Fibroblast of peridontal ligament (primary cell): ENCODE measurements around the gene EREG.
"Not testable (repeated sequence)": the region's sequence is repeated elsewhere in the genome, so short reads cannot be mapped to it uniquely, and the experiment has no call there.

Source experiments
- DNase-seq: peaks from one replicate; pipeline ENCODE4 v3.0.0-alpha.2; 2010; ENCODE audit errors: extremely low read depth

EREG gene, protein sequence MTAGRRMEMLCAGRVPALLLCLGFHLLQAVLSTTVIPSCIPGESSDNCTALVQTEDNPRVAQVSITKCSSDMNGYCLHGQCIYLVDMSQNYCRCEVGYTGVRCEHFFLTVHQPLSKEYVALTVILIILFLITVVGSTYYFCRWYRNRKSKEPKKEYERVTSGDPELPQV

DNA sequence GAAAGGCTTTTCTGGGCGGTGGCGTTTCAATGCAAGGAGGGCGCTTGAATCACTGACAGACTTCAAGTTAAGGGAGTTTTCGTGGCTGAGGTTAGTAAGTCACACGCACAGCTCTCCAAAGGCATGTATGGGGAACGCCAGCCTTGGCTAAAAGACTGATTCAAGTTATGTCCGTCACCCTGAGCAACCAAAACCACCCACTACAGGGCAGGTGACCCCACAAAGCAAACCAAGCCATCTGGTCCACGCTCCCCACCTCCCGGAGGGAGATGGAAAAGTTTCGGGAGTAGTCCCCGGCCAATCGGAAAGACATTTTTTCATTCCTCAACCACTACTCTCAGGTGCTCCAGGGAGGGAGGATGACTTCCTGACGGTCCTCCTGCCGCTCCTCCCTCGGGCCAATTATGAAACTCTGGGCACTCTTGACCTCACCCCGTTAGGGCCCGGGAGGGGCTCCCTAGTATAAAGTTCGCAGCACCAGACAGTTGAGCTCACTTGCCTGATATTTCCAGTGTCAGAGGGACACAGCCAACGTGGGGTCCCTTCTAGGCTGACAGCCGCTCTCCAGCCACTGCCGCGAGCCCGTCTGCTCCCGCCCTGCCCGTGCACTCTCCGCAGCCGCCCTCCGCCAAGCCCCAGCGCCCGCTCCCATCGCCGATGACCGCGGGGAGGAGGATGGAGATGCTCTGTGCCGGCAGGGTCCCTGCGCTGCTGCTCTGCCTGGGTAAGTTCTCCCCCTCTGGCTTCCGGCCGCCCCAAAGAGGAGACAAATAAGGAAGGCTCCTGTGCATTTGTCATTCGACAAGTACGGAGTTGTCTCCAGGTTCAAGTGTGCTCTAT lies at the start of gene EREG:
TSS of gene EREG (plus strand) at position 494 of the 840 bp plus-strand sequence. CDS start at position 658, 164 bp downstream.
- no peak for DNase-seq

DNA sequence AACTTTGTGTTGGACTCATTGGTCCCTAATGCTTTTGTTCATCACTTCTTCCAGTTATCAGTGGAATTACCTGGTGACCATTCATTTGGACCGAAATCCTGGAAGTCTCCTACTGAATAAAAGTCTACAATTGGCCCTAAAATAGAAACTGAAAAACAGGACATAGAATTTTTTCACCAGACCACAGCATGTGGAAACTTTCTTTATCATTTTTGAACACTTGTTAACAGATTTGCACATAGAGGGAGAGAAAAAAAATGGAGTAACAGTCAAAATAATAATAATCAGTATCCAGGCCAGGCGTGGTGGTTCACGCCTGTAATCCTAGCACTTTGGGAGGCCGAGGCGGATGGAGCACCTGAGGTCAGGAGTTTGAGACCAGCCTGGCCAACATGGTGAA lies 49.6 kb upstream of the EREG start:
- DNase-seq: no peak

DNA sequence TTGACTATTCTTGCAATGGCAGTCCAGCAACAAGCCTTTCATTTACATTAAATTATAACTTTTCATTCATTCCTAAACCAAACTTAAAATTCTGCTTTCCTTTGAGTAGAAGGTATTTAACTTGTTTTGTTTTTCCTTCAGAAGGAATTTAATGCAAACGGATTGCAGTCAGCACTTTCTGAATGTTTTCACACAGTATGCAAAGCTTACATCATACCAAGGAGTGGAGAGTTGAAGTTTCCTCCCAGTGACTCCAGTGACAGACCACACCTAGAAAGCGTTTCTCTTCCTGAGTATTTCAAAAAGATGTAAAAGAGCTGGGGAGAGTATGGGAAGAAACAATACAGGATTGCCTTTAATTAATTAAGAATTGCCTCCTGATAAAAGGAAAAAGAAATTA lies 48.5 kb upstream of the EREG start:
- DNase-seq: peak; percentile 37

DNA sequence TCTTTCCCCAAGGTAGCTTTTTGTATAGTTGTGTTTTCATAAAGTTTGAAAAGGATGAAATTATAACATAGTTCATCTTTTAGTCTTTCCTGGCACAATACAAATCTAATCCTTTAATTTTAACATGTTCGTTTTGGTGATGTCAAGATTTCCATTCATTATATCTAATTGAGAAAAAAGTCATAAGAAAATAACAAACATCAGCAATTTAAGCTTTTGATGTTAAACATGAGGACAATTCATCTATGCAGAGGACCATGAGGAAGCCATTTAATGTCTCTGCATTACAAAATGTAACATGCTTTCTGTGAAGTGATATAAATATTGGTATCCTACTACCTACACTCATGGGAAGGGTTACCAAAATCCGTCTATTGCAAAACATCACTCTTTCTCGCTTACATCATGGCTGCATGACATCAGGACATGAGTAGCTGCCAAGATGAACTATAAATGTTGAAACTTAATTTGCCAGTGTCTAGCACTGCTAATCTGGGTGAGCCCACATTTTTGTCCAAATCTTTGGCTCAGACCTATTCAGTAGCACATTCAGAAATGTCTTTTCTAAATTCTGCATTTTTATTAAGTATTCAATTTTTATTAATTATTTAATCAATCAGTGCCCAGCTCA lies 47.2 kb upstream of the EREG start:
- DNase-seq: peak; percentile 73

DNA sequence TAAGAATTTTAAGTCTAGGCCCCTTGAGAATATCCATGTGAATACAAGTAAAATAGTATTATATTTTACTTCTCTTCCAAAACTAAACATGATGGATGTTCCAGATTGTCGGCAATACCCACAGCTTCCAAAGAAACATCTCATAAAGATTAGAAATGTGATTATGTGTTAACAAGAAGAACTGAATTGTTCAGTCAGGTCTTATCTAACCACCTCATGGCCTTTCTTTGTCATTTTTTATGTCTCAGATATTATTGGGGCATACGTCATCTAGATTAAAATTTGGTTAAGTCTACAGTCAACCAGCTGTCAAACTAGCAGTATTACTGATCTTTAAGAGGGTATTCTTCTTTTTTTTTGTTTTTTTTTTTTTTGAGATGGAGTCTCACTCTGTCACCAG lies 46.7 kb upstream of the EREG start:
- no peak for DNase-seq

DNA sequence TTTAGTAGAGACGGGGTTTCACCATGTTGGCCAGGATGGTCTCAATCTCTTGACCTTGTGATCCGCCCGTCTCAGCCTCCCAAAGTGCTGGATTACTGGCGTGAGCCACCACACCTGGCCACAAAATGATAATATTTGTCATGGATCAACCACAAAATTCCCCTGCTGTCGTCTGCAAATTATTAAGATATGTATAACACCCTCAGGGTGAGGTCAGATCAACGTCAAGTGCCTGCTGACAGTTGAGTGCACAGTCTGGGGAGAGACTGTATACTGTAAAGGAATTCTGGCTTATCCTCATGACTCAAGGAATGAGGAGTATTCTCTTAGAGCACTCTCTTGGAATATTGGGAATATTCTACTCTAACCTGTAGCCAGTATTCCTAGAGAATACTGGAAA lies 45.5 kb upstream of the EREG start:
- peak; percentile 38 for DNase-seq

DNA sequence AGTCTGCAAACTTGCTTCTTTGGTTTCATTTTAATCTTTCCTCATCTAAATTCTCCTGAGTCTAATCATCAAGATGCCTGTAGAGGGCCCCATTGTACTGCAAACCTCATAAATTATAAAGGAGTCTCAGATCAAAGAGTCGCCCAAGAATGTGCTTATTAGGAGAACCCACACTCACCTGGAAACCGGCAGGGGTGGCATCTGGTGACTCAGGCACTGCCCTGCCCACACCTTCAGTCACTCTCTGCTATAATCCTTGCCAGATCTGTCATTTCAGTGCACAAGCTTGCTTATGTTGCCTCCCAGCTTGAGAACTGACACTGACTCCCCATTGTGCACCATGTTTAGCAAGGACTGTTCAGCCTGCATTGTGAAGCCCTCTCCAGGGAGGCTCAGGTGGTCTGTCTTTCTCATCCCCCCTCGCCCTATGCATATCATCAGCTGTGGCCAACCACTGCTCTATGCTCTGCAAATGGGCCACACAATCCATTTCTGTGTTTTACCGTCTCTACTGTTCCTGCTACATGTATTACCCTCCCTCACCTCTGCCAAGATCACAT lies 44.3 kb upstream of the EREG start:
- peak; percentile 83 for DNase-seq

DNA sequence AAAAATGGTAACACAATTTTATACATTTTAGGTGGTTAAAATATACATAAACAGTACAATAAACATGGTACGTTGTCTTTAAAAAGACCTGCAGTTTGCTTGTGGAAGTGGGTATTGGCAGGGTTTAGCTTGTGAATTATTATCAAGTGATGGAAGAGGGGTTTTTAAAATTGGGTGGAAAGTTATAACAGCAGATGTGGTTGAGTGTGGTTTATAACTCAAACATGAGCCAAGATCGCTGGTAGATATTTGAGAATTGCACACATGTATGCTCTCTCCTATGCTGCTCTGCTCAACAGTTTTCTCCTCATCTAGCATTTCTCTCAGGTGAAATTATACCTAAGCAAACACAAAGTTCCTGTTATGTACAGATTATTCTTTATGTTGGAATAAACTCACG lies 42.6 kb upstream of the EREG start:
- DNase-seq: no peak

DNA sequence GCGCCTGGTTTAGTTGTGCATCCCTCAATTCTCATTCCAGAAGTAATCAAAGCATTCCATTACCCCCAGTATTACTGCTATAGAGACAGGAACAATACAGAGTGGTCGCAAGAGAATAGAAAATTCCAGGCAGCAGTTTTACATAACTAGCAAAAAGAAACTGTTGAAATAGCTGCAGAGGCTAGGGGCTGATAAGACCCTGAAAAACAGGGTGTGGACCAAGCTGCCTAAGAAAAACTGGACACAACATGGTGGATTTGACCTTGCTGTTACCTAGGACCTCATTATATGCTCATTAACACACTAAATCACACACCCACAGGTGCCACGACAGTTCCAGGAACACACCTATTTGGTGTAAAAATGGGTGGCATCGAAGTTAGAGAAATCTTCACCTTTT lies 41.3 kb upstream of the EREG start:
- DNase-seq: no peak

DNA sequence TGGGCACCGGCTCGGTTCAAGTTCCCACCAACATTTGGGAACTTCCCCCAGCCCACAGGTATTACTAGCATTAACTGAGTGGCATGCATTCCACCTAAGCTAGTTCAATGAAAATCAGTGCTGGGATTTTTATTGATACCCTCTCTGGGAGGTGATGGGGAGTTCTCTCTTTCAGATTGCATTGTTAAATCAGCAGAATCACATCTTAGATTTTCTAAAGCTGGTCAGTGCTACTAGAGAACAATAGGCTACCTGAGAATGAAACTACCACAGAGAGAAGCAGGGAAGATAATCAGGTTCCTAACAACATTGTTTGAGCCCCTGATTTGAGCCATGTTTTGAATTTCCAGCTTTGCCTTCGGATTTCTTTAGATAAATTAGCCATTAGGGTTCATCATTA lies 40.7 kb upstream of the EREG start:
- DNase-seq: no peak

DNA sequence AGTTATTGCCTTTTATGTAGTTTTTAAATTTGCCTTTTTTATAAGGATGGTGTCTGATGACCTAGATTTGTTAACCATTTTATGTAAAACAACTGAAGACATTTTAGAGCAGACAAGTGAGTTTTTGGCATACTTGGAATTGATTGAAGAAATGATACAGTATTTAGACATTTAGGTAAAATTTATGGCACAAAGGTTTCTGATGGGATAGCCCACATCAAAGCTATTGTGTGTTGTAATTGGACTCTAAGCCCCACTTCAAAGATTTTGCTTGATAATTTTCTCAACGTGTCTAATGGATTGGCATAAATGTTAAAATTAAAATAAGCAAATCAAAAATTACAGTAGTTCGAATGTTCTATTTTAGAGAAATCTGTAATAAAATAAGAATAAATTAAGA lies 39.1 kb upstream of the EREG start:
- DNase-seq: no peak

DNA sequence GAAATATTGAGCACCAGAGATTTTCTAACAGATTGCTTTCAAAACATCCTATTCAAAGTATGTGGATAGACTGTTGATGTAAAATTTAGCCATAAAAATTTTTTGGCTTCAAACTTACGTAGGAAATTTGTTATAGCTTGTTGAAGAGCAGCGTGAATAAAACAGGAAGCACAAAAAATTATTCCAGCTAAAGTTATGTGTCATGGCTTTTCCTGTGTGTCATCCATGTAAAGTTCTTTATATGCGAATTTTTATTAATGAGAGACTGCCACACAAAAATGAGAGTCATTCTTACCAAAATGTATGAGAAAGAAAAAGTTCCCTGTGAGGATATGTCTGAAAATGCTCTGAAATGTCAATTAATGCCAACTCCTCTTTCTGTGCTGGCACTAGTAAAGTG lies 37.2 kb upstream of the EREG start:
- no peak for DNase-seq

DNA sequence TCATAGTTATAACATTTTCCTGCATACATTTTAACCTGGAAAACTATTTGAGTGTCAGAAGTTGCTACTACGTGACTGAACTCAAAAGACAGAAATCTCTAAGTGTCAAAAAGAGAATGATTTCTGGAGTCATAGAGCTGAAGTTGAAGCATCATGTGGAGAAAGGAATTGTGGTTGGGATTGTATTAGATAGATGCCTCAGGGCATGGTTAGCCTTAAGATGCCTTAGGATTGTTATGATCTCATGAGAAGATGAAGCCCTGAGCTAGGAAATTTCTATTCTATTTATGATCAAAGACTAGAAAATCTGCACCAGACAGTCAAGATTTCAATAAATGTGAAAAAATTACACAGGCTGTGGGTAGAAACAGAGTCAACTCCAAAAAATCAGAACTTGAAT lies 36.4 kb upstream of the EREG start:
- DNase-seq: no peak

DNA sequence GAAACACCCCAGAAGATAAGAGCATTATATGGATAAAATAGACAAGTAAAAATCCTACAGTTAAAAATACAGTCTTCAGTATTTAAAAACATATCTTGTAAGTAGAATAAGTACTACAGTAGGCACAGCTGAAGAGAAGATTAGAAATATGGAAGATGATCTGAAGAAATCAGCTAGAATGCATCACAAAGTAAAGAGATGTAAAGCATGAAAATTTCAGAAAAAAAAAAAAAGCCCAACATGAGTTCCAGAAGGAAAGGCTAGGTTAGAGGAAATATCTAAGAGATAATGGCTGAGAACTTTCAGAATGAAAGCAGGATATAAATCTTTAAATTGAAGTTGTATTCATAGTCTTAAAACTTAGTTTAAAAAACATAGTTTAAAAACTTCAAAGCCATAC lies 35.6 kb upstream of the EREG start:
- DNase-seq: no peak

DNA sequence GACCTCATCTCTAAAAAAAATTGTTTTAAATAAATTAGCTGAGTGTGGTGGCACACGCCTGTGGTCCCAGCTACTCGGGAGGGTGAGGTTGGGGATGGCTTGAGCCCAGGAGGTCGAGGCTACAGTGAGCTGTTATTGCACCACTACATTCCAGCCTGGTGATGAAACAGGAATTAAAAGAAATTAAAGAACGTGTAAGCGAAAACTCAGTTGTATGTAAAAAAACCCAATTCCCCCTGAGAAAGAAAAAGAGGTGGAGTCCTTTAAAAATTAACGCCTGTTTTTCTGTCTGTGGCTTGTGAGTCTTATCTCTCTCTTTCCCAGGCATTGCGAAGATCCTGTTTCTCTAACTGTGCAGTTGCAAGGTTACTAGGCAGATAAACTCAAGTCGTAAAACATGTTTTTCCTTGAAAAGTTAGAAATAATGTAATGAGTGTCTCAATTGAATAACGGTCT lies 34.6 kb upstream of the EREG start:
- no peak for DNase-seq

DNA sequence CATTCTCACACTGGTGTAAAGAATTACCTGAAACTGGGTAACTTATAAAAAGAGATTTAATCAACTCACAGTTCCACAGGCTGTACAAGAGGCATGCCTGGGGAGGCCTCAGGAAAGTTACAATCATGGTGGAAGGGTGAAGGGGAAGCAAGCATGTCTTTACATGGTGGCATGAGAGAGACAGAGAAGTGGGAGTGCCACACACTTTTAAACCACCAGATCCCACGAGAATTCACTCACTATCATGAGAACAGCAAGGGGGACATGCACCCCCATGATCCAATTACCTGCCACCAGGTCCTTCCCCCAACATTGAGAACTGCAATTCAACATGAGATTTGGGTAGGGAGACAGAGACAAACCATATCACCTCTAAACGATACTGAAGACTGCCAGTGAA lies 33.7 kb upstream of the EREG start:
- no peak for DNase-seq

DNA sequence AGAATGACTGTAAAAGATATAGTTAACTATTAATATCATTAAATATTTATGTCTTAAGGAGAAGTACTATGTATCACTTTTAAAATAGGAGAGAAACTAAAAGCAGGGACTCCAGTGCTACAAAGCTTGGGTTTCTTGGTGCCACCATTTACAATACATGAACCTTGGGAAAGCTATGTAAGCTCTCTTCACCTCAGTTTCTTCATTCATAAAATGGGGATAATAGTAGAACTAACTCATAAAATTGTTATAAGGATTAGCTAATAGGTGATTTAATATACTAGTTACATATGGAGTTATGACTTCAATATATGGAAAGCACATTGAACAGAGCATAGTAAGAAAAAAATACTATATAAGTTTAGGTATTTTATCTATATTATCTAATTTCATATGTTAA lies 33.0 kb upstream of the EREG start:
- DNase-seq: no peak

DNA sequence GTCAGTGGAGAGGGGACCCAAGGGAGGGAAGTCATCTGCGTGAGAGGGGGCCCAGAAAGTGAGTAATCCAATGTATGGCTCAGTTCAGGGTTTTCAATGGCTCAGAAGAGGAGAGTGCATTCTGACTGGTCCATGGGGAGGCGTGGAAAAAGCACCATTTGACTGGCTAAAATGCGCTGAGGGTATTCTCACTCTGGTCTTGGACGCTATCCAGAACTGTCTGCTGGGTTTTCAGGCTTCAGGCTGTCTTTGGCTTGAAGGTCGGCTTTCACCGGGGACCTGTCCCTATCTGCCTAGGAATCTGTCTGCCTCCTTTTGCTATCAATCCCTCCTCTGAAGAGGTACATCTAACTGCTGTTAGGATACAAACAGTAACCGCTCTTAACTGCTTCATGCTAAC lies 30.3 kb upstream of the EREG start:
- DNase-seq: no peak

DNA sequence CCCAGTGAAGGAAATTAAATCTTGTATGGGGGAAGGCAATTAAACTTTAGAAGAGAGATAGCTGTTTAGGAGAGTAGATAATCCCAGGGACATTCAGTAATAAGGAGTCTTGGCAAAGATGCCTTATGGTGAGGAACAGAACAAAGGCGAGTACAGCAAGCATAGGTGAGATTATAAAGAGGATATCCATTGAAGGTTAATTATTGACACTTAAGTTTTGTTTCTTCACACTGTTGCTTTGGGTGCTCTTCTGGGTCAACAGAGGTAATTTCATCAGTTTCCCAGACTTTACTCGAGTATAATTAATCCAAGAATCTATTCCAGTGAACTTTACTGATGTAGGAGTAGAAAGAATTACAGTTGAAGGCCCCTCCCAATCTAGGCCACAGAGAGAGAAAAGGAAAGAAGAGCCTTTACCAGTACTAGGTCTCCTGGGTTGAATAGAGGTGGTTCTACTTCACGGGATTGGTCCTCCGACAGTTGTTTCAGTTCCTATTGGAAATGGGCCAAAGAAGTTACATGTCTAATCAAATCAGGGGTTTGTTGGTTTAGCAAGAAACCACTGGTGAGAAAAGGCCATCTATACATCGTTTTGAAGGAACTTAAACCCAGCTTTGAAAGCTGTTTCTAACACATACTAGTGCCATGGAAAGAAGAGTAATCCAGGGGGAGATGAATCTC lies 29.5 kb upstream of the EREG start:
- no peak for DNase-seq

DNA sequence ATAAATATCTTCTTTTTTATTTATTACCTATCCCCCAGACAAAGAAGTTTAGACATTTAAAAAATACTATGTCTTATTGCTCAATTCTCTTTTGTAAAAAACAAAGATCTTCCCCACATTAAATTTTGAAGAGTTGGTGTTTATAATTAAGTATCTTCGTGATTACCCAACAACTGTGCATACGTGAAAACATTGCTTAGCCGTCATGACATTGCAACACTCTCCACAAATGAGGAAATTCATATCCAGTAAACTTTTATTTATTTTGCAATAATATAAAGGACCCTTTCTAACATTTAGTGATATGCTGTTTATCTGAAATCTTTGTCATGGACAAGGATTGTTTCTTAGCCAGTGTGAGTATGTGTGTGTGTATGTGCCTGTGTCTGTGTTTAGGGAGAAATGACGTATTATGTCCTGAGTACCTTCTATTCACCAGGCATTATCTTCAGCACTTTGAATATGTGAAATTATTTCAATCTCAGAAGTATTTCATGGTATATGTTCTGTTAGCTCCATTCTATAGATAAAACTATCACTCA lies 26.1 kb upstream of the EREG start:
- no peak for DNase-seq

DNA sequence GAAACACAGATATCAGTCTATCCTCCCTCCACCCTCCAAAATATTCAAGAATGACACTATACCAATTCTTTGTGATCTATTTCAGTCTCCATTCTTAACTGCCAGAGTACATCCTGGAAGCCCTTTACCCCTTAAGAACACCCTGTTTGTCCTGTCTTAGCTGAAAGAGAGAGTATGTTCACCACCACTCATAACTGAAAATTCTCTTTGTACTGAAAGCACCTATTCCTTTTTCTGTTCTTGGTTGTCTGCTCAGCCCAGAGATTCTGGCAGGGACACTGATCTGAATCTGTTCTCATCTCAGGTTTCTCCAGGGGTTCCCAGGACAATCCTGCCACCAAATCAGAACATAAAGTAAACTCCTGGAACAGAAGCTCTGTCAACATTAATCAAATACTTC lies 25.4 kb upstream of the EREG start:
- no peak for DNase-seq

DNA sequence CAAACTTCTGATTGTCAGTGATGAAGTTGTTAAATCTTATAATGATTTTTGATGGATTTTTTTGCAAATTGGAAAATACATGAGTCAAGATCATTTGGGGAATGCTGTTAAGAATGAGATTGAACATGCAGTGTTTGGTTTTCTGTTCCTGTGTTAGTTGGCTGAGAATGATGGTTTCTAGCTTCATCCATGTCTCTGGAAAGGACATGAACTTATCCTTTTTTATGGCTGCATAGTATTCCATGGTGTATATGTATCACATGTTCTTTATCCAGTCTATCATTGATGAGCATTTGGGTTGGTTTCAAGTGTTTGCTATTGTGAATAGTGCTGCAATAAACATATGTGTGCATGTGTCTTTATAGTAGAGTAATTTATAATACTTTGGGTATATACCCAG lies 24.5 kb upstream of the EREG start:
- DNase-seq: not testable (repeated sequence)
